ENCODE data around the gene VPS52. TPM values are rescaled to one million over a fixed set of nuclear protein-coding genes. Genes with fewer than 3 reads are reported as not detected.
"Not testable (repeated sequence)": the region's sequence is repeated elsewhere in the genome, so short reads cannot be mapped to it uniquely, and the experiment has no call there.

Gene VPS52
- total RNA-seq, 2 experiments from 2014 or later, result 50.4 to 73.5 TPM

DNA sequence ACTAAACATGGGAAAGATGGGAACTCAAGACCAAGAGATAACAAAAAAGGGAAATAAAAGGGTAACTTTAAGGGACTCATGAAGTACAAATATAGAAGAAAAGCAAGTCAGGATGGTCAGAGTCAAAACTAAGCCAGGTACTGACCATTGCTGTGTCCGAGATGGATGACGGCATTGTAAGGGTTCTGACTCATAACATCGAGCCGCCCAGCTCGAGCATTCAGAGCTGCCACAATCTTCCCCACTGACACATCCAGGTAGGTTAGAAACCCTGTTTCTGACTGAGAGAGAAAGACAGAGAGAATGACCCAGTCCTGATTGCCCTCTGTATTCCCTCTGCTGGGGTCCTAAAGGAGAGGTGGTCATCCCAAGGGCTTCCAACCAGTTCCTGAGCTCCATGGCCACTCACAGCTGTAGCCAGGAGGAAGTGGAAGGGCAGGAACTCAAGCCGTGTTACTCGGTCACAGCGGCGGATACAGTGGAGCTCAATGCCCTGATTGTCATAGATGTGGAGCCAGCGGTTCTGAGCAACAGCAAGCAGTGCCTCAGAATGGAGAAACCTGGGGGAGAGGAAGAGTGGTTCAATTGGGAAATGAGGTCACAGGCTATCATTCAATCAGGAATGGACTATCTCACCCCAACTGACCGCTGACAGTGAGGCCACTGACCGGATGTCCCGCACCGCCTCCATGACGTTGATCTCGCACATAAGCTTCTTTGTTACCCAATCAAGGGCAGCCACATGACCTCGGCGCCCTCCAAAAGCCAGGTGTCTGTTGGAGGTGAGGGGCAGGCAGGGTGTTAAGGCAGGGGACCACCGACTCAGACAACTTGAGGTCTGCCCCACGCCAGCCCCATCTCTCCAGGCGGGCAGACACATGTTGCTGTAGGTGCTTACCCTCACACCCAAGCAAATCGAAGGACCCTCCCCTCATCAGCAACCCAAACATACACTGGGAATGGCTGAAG, 15.6 kb upstream of the VPS52 start:
- Histone ChIP-seq H3K27ac (ENCODE audit: low read depth, low read length, poor library complexity, severe bottlenecking) (no peak overlapping the region), H3K4me1 (ENCODE audit: insufficient read depth, low read length, poor library complexity, severe bottlenecking) (peaks cover 24% of the 10 kb centered on the region), H3K4me3 (ENCODE audit: low read depth, low read length, poor library complexity, severe bottlenecking) (peak overlapping the region; percentile 86), H3K4me2 (ENCODE audit: low read length) (peak overlapping the region; percentile 87), H3K36me3 (ENCODE audit: insufficient read depth, low read length) (peaks cover 70% of the 10 kb centered on the region), H3K9me2 (ENCODE audit: insufficient read depth, low read length) (no peaks in the 10 kb centered on the region), H2AFZ (ENCODE audit: low read length) (no peak overlapping the region), H4K20me1 (ENCODE audit: insufficient read depth, low read length) (no peaks in the 10 kb centered on the region), H3K79me2 (ENCODE audit: insufficient read depth, low read depth, low read length) (peaks cover 31% of the 10 kb centered on the region; the same call in 1 of the 2 replicates), H3K9me3 (ENCODE audit: low read length) (no peaks in the 10 kb centered on the region)
- ChIA-PET POLR2A (interaction anchor here (0.5 to 1.3 kb wide), 2 partner anchors 10 to 101 kb away, joined by 3 to 4 read pairs; partner anchors contain the start of gene B3GALT4), CTCF (ENCODE audit: unreplicated experiment) (no interaction called here)
- DNase-seq (ENCODE audit: low spot score), result no peak
- intact Hi-C loops (cut with micrococcal nuclease; ENCODE audit: unreplicated experiment), result no loop called here
- BruUV-seq (replicated peaks), result no TSS peak
- TF ChIP-seq, protein P1, sequence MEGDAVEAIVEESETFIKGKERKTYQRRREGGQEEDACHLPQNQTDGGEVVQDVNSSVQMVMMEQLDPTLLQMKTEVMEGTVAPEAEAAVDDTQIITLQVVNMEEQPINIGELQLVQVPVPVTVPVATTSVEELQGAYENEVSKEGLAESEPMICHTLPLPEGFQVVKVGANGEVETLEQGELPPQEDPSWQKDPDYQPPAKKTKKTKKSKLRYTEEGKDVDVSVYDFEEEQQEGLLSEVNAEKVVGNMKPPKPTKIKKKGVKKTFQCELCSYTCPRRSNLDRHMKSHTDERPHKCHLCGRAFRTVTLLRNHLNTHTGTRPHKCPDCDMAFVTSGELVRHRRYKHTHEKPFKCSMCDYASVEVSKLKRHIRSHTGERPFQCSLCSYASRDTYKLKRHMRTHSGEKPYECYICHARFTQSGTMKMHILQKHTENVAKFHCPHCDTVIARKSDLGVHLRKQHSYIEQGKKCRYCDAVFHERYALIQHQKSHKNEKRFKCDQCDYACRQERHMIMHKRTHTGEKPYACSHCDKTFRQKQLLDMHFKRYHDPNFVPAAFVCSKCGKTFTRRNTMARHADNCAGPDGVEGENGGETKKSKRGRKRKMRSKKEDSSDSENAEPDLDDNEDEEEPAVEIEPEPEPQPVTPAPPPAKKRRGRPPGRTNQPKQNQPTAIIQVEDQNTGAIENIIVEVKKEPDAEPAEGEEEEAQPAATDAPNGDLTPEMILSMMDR (conservative IDR thresholded peaks at IDR 0.05; ENCODE audit: low read length), result no peak
- no peak for TF ChIP-seq EZH2phosphoT487 (IDR thresholded peaks at IDR 0.05; ENCODE audit: borderline replicate concordance, low read depth, low read length)

DNA sequence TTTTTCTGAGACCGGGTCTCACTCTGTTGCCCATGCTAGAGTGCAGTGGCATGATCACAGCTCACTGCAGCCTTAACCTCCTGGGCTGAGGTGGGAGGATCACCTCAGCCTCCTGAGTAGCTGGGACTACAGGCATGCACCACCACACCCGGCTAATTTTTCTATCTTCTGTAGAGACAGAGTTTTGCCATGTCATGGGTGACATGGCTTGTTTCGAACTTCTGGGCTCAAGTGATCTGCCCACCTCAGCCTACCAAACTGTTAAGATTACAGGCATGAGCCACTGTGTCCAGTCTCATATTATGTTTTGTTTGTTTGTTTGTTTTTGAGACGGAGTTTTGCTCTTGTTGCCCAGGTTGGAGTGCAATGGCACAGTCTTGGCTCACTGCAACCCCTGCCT, 13.5 kb upstream of the VPS52 start:
- BruUV-seq (replicated peaks); H3K4me3 ChIP-seq (ENCODE audit: low read depth, low read length, poor library complexity, severe bottlenecking); H3K4me2 ChIP-seq (ENCODE audit: low read length); CTCF ChIA-PET (ENCODE audit: unreplicated experiment); H3K4me1 ChIP-seq (ENCODE audit: insufficient read depth, low read length, poor library complexity, severe bottlenecking); H3K9me2 ChIP-seq (ENCODE audit: insufficient read depth, low read length); H3K9me3 ChIP-seq (ENCODE audit: low read length); H4K20me1 ChIP-seq (ENCODE audit: insufficient read depth, low read length); intact Hi-C loops (cut with micrococcal nuclease; ENCODE audit: unreplicated experiment); H3K27ac ChIP-seq (ENCODE audit: low read depth, low read length, poor library complexity, severe bottlenecking); H2AFZ ChIP-seq (ENCODE audit: low read length); POLR2A ChIA-PET; DNase-seq (ENCODE audit: low spot score): not testable (repeated sequence)
- Histone ChIP-seq H3K36me3 (ENCODE audit: insufficient read depth, low read length) (peaks cover 68% of the 10 kb centered on the region), H3K79me2 (ENCODE audit: insufficient read depth, low read depth, low read length) (peaks cover 24% of the 10 kb centered on the region; the same call in 1 of the 2 replicates)

DNA sequence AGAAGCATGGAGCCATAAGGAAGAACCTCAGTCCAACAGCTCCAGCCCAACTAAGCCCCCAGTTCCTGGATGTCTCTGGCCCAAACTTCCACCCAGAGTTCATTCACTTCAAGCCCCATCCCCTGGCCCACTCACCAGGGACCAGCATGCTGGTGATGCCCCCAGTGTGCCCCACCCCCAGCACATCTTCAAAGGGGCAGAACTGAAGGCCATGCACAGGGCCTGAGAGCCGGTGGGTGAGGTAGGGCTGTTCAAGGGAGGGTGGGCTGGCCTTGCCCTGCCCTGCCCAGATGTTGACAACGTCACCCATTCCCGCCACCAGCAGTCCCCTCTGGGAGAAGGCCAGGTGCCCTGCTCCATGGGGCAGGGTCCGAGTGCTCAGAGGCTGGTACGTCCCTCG, 8.9 kb upstream of the VPS52 start:
- no peak overlapping the region for H3K4me3 ChIP-seq (ENCODE audit: low read depth, low read length, poor library complexity, severe bottlenecking)
- peaks cover 36% of the 10 kb centered on the region for H3K4me1 ChIP-seq (ENCODE audit: insufficient read depth, low read length, poor library complexity, severe bottlenecking)
- DNase-seq (ENCODE audit: low spot score), result no peak
- H3K36me3 ChIP-seq (ENCODE audit: insufficient read depth, low read length), result peaks cover 90% of the 10 kb centered on the region
- H3K27ac ChIP-seq (ENCODE audit: low read depth, low read length, poor library complexity, severe bottlenecking), result peak overlapping the region; percentile 20
- intact Hi-C loops (cut with micrococcal nuclease; ENCODE audit: unreplicated experiment), result no loop called here
- no peaks in the 10 kb centered on the region for H3K9me2 ChIP-seq (ENCODE audit: insufficient read depth, low read length)
- ChIA-PET POLR2A (interaction anchor here (0.8 kb wide), 1 partner anchor 37 kb away, joined by 3 read pairs; the partner anchor contains the start of gene ZBTB22), CTCF (ENCODE audit: unreplicated experiment) (no interaction called here)
- H4K20me1 ChIP-seq (ENCODE audit: insufficient read depth, low read length), result no peaks in the 10 kb centered on the region; the same call in 1 of the 2 replicates
- peaks cover 4% of the 10 kb centered on the region; the same call in 1 of the 2 replicates for H3K79me2 ChIP-seq (ENCODE audit: insufficient read depth, low read depth, low read length)
- no peak overlapping the region for H3K4me2 ChIP-seq (ENCODE audit: low read length)
- no peaks in the 10 kb centered on the region for H3K9me3 ChIP-seq (ENCODE audit: low read length)
- no peak overlapping the region for H2AFZ ChIP-seq (ENCODE audit: low read length)
- no TSS peak for BruUV-seq (replicated peaks)
- TF ChIP-seq, protein P1 (conservative IDR thresholded peaks at IDR 0.05; ENCODE audit: low read length), result no peak
- TF ChIP-seq EZH2phosphoT487 (IDR thresholded peaks at IDR 0.05; ENCODE audit: borderline replicate concordance, low read depth, low read length), result no peak
